Cerebellar nuclear complex (tissue), 1 donor: Measurements from ENCODE around the gene NKAIN1.
"Not testable (repeated sequence)": the region's sequence is repeated elsewhere in the genome, so short reads cannot be mapped to it uniquely, and the experiment has no call there.

ENCODE experiments used
- DNase-seq, 2 experiments: peaks; one replicate each; lab custom pipeline; 2025; lab: John Stamatoyannopoulos, UW

NKAIN1 gene

GRCh38 chr1:31239653-31240241 lies at the start of gene NKAIN1:
TSS of gene NKAIN1 (minus strand) at chr1:31239887. CDS start at chr1:31239547, 340 bp downstream.
- DNase-seq = no peak

DNA sequence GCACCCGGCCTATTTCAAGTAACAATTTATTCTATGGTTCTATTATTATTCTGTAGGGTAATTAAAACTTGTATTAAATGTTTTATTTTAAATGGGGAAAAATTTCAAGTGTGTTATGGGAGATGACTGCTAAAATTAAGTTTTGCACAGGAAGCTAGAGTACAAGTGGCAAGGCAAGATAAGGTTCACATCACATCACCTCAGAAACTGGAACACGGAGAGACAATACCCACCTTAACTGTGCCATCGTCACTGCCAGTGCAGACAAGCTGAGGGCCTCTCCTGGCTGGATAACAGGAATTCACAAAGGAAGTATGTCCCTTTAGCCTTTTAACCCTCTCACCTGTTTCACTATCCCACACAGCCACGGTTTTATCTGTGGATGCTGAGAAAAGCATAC lies 49.3 kb upstream of the NKAIN1 start:
- no peak for DNase-seq

DNA sequence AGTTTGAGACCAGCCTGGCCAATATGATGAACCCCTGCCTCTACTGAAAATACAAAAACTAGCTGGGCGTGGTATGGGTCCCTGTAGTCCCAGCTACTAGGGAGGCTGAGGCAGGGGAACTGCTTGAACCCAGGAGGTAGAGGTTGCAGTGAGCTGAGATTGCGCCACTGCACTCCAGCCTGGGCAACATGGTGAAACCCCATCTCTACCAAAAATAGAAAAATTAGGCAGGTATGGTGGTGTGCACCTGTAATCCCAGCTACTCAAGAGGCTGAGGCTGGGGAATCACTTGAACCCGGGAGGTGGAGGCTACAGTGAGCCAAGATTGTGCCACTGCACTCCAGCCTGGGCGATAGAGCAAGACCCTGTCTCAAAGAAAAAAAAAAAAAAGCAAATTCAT lies 48.1 kb upstream of the NKAIN1 start:
- not testable (repeated sequence) for DNase-seq

- not testable (repeated sequence) for DNase-seq
Measured at GRCh38 chr1:31282426-31282825, 42.7 kb upstream of the NKAIN1 start.

- no peak for DNase-seq
Measured at GRCh38 chr1:31273619-31274018, 33.9 kb upstream of the NKAIN1 start.

GRCh38 chr1:31272369-31272768 lies 32.7 kb upstream of the NKAIN1 start:
- DNase-seq = no peak

GRCh38 chr1:31266547-31266946 lies 26.9 kb upstream of the NKAIN1 start:
- DNase-seq = no peak

- DNase-seq = peak; percentile 57 to 63
Measured at GRCh38 chr1:31264790-31265386, 25.2 kb upstream of the NKAIN1 start.

DNA sequence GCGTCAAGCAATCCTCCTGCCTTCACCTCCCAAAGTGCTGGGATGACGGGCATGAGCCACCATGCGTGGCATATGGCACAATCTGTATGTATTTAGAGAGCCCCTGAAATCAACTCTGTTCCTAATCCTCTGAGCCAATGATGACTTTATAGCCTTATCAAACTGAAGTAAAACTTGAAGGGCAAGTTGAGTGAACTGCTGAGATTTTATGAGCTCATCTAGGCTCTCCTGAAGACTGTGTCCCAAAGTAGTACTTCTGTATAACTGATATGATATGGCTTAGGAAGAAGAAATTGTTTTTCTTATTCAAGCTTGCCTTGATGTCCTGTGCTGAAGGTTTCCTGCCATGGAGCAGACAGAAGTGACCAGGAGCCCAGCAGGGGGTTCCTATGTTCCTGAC lies 23.7 kb upstream of the NKAIN1 start:
- DNase-seq = no peak

- DNase-seq = not testable (repeated sequence)
Measured at GRCh38 chr1:31262393-31262792, 22.7 kb upstream of the NKAIN1 start.

GRCh38 chr1:31261916-31262315 lies 22.2 kb upstream of the NKAIN1 start:
- no peak for DNase-seq

DNA sequence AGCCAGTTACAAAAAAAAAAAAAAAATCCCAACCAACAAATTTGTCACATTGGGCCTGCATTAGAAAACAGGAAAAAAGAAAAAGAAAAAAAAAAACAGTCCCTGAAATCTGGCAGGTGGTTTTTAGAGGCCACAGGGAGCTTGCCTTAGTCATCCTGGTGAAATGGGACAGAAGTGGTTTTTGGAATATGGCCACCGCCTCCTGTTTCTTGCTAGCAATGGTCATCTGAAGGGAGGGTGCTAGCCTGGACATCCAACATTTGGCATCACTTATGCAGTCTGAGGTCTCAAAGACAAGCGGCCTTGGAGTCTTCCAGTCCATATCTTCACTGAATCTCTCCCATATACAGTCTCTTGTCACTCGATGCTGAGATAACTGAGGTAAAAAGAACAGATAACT lies 20.1 kb upstream of the NKAIN1 start:
- peak; percentile 45 to 73 for DNase-seq

GRCh38 chr1:31258581-31258980 lies 18.9 kb upstream of the NKAIN1 start:
- DNase-seq = no peak

DNA sequence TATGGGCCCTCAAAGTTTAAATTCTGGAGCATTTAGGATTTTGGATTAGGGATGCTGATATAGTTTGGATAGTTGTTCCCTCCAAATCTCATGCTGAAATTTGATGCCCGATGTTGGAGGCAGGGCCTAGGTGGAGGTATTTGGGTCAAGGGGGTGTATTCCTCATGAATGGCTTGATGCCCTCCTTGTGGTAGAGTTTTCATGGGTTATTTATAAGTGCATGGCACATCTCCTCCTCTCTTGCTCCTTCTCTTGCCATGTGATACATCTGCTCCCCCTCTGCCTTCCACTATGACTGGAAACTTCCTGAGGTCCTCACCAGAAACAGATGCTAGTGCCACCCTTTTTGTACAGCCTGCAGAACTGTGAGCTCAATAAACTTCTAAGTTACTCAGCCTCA lies 17.5 kb upstream of the NKAIN1 start:
- no peak for DNase-seq

GRCh38 chr1:31249854-31250253 lies 10.2 kb upstream of the NKAIN1 start:
- peak; percentile 65 to 66 for DNase-seq

GRCh38 chr1:31248276-31248675 lies 8.6 kb upstream of the NKAIN1 start:
- no peak for DNase-seq

DNA sequence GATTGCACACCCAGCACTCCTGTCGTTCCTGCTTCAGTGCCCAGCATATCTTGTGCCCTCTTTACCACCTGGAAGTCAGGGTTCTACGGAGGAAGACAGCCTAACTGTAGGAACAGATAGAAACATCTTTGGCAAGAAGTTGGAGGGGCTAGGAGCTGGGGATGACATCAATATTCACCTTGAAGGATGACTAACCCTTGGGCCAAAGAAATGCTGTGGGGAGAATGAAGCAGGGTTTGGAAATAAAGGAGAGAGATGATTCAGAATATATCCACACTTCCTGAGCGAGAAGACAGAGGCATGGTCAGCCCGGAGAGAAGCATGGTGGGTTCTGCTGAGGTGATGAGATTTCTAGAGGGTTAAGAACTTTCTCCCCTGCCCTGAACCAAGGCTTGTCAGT lies 4.6 kb upstream of the NKAIN1 start:
- no peak for DNase-seq

- no peak for DNase-seq
Measured at GRCh38 chr1:31243501-31244286, 4.0 kb upstream of the NKAIN1 start.

- DNase-seq = no peak
Measured at GRCh38 chr1:31241321-31241720, 1.6 kb upstream of the NKAIN1 start.

GRCh38 chr1:31238986-31239613 lies 587 bp downstream of the NKAIN1 start:
- DNase-seq = no peak

- DNase-seq = no peak
Measured at GRCh38 chr1:31238612-31238985, 1.1 kb downstream of the NKAIN1 start.

DNA sequence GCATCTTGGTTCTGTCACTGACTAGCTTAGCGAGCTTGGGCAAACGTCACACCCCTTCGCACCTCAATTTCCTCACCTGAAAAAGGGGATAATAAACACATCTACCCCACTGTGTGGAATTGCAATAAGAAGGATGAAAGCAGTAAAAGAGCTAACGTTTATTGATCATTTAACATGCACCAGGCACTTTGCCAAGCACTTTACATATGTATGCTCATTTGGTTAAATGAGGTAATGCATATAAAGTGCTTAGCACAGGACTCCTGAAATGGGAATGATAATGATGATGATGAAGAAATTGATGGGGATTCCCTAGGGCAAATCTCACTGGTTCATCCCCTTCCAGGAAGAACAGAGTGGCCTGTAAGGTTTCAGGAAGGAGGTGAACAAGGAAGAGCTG lies 4.8 kb downstream of the NKAIN1 start:
- no peak for DNase-seq
